Measurements from ENCODE around the gene NAV1.
A peak's percentile ranks its signal among the peaks of the same experiment; 100 is the strongest.

NAV1 gene

DNA sequence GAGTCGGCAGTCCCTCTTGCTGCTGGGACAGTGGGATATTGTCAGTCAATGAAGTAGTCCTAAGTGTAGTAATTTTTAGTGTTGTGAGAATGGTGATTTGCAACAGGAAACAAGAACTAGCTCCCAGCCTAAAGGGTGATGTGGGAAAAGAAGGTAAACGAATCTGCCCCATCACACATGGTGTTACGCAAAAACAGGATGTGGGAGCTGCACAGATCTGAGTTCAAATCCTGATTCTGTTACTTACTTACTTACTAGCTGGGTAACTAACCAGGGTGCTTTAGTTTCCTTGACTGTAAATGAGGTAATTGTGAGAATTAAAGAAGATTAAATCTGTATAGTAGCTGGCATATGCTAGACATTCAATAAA is 22.3 kb downstream of the NAV1 start:
- H4K20me1 ChIP-seq: peaks cover 64% of the 10 kb centered on the region
- no peaks in the 10 kb centered on the region for H3K9me3 ChIP-seq
- H3K4me2 ChIP-seq: peak overlapping the region; percentile 71
- no peak for TF ChIP-seq Cebpa-rat (IDR thresholded peaks at IDR 0.05)
- no peak overlapping the region for H3K9ac ChIP-seq
- H3K27me3 ChIP-seq: no peaks in the 10 kb centered on the region
- H3K27ac ChIP-seq: no peak overlapping the region
- H3K4me1 ChIP-seq: peaks cover 67% of the 10 kb centered on the region
- H3K36me3 ChIP-seq: peaks cover 12% of the 10 kb centered on the region; the same call in 1 of the 2 replicates
- no peak overlapping the region for H3K4me3 ChIP-seq

- no peaks in the 10 kb centered on the region for H3K27me3 ChIP-seq
- no peak overlapping the region for H3K9ac ChIP-seq
- H3K27ac ChIP-seq: no peak overlapping the region
- no peaks in the 10 kb centered on the region for H3K9me3 ChIP-seq
- peaks cover 69% of the 10 kb centered on the region for H4K20me1 ChIP-seq
- peaks cover 67% of the 10 kb centered on the region for H3K4me1 ChIP-seq
- TF ChIP-seq Cebpa-rat (IDR thresholded peaks at IDR 0.05): no peak
- peak overlapping the region; percentile 71; the same call in 1 of the 2 replicates for H3K4me2 ChIP-seq
- peaks cover 12% of the 10 kb centered on the region; the same call in 1 of the 2 replicates for H3K36me3 ChIP-seq
- no peak overlapping the region for H3K4me3 ChIP-seq
Measured at GRCh38 chr1:201561601-201562000, 22.7 kb downstream of the NAV1 start.

- H4K20me1 ChIP-seq: peaks cover 73% of the 10 kb centered on the region
- no peak overlapping the region for H3K4me2 ChIP-seq
- H3K36me3 ChIP-seq: peaks cover 14% of the 10 kb centered on the region; the same call in 1 of the 2 replicates
- no peaks in the 10 kb centered on the region for H3K9me3 ChIP-seq
- H3K4me1 ChIP-seq: peaks cover 67% of the 10 kb centered on the region
- H3K9ac ChIP-seq: no peak overlapping the region
- TF ChIP-seq Cebpa-rat (IDR thresholded peaks at IDR 0.05): no peak
- H3K27me3 ChIP-seq: no peaks in the 10 kb centered on the region
- H3K4me3 ChIP-seq: no peak overlapping the region
- no peak overlapping the region for H3K27ac ChIP-seq
Measured at GRCh38 chr1:201562257-201562656, 23.3 kb downstream of the NAV1 start.

- no peak overlapping the region for H3K4me2 ChIP-seq
- no peaks in the 10 kb centered on the region for H3K27me3 ChIP-seq
- H3K4me1 ChIP-seq: peaks cover 67% of the 10 kb centered on the region
- peaks cover 79% of the 10 kb centered on the region for H4K20me1 ChIP-seq
- H3K4me3 ChIP-seq: no peak overlapping the region
- no peaks in the 10 kb centered on the region for H3K9me3 ChIP-seq
- TF ChIP-seq Cebpa-rat (IDR thresholded peaks at IDR 0.05): no peak
- H3K36me3 ChIP-seq: peaks cover 18% of the 10 kb centered on the region; the same call in 1 of the 2 replicates
- H3K27ac ChIP-seq: no peak overlapping the region; the same call in 1 of the 2 replicates
- H3K9ac ChIP-seq: no peak overlapping the region
Measured at GRCh38 chr1:201562659-201563405, 23.9 kb downstream of the NAV1 start.

GRCh38 chr1:201563406-201563780 is 24.5 kb downstream of the NAV1 start:
- Histone ChIP-seq H3K4me2 (no peak overlapping the region), H3K4me3 (no peak overlapping the region), H3K36me3 (peaks cover 18% of the 10 kb centered on the region; the same call in 1 of the 2 replicates), H3K9me3 (no peaks in the 10 kb centered on the region), H3K27me3 (no peaks in the 10 kb centered on the region), H3K4me1 (peaks cover 70% of the 10 kb centered on the region), H4K20me1 (peaks cover 84% of the 10 kb centered on the region), H3K9ac (no peak overlapping the region), H3K27ac (no peak overlapping the region; the same call in 1 of the 2 replicates)
- TF ChIP-seq Cebpa-rat (IDR thresholded peaks at IDR 0.05): no peak

DNA sequence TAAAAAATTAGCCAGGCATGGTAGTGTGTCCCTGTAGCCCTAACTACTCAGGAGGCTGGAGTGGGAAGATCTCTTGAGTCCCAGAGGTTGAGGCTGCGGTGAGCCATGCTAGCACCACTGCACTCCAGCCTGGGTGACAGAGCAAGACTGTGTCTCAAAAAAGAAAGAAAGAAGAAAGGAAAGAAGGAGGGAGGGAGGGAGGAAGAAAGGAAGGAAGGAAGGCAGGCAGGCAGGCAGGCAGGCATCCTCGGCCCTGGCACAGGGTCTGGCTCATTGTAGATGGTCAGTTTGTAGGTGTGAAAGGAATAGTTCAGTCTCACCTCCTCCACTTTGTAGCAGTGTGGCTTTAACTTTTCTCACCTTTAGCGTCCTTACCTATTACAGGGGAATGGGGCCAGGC is 25.0 kb downstream of the NAV1 start:
- Histone ChIP-seq H4K20me1 (peaks cover 90% of the 10 kb centered on the region), H3K4me2 (no peak overlapping the region), H3K9ac (no peak overlapping the region), H3K27me3 (no peaks in the 10 kb centered on the region), H3K4me3 (no peak overlapping the region), H3K4me1 (peaks cover 73% of the 10 kb centered on the region), H3K36me3 (peaks cover 18% of the 10 kb centered on the region; the same call in 1 of the 2 replicates), H3K27ac (no peak overlapping the region), H3K9me3 (no peaks in the 10 kb centered on the region)
- TF ChIP-seq Cebpa-rat (IDR thresholded peaks at IDR 0.05): no peak

- H3K36me3 ChIP-seq: peaks cover 26% of the 10 kb centered on the region; the same call in 1 of the 2 replicates
- no peak overlapping the region for H3K4me3 ChIP-seq
- peak overlapping the region; percentile 38 for H3K4me2 ChIP-seq
- no peaks in the 10 kb centered on the region for H3K27me3 ChIP-seq
- TF ChIP-seq Cebpa-rat (IDR thresholded peaks at IDR 0.05): no peak
- H4K20me1 ChIP-seq: peaks cover 98% of the 10 kb centered on the region
- no peak overlapping the region for H3K9ac ChIP-seq
- no peaks in the 10 kb centered on the region for H3K9me3 ChIP-seq
- 0 out of 2 replicates have a peak overlapping the region, but pooled peaks have one; percentile 39 for H3K27ac ChIP-seq
- H3K4me1 ChIP-seq: peaks cover 73% of the 10 kb centered on the region
Measured at GRCh38 chr1:201565024-201565730, 26.2 kb downstream of the NAV1 start.

DNA sequence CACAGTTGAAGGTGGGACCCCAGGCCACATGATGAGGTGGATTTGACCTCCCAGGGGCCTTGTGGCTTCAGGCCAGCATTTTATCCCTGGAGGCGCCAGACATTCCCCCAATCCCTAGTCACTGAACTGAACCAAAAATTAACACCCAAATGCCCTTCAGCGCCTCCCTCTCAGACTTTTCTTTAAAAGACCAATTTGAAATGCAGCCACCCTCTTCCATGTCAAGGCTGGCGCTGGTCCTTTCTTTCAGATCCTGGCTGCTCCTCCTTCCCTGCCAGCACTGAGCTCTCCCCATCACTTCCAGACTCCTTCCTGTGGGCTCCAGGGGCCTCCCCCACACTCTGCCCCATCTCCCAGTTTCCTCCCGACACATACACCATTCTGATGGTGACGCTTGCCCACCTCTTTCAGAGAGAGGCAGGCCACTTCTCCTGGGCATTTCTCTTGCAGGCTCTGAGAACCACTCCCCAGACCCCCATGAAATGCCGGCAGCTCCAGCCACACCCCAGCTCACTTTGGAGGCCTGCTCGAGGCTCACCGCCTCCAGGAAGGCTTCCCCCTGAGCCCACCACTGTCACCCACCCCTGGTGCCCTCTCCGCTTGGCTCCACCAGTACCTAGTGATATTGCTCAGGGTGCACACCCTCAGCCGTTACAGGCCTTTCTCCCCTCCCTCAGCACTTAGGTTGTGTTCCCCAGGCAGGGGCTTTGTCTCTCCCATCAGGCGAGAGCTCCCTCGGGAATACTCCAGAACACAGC is 27.0 kb downstream of the NAV1 start:
- H3K4me1 ChIP-seq: peaks cover 68% of the 10 kb centered on the region
- H3K27ac ChIP-seq: peak overlapping the region; percentile 39; the same call in 1 of the 2 replicates
- H3K27me3 ChIP-seq: no peaks in the 10 kb centered on the region
- peak overlapping the region; percentile 38 for H3K4me2 ChIP-seq
- H4K20me1 ChIP-seq: peaks cover 98% of the 10 kb centered on the region
- peaks cover 33% of the 10 kb centered on the region; the same call in 1 of the 2 replicates for H3K36me3 ChIP-seq
- H3K4me3 ChIP-seq: no peak overlapping the region
- no peak for TF ChIP-seq Cebpa-rat (IDR thresholded peaks at IDR 0.05)
- H3K9me3 ChIP-seq: no peaks in the 10 kb centered on the region
- no peak overlapping the region for H3K9ac ChIP-seq

DNA sequence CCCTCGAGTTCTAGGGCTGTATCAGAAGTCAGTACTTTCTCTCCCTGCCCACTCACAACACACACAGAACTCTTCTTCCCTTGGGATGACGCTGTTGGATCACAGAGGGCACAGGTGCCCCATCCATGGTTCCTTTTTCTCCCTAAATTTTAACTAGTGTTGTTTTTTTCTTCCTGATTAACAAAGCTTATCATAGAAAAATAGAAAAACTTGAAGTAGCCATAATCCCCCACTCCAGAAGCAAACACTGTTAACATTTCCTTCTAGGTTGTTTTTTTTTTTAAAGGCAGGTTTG is 27.5 kb downstream of the NAV1 start:
- peak overlapping the region; percentile 39; the same call in 1 of the 2 replicates for H3K27ac ChIP-seq
- TF ChIP-seq Cebpa-rat (IDR thresholded peaks at IDR 0.05): no peak
- peaks cover 63% of the 10 kb centered on the region for H3K4me1 ChIP-seq
- H3K4me2 ChIP-seq: peak overlapping the region; percentile 38; the same call in 1 of the 2 replicates
- peaks cover 34% of the 10 kb centered on the region; the same call in 1 of the 2 replicates for H3K36me3 ChIP-seq
- H4K20me1 ChIP-seq: peaks cover 98% of the 10 kb centered on the region
- H3K9ac ChIP-seq: no peak overlapping the region
- no peaks in the 10 kb centered on the region for H3K9me3 ChIP-seq
- H3K27me3 ChIP-seq: no peaks in the 10 kb centered on the region
- no peak overlapping the region for H3K4me3 ChIP-seq
